Activated effector memory CD4-positive, alpha-beta T cell treated with Interleukin-2 at 50 U/mL for 16 hours (primary cell): Measurements from ENCODE around the gene RALGPS1.

ENCODE experiments used
- DNase-seq: peaks from one replicate; pipeline ENCODE4 v3.0.0-alpha.2; 2020

Gene RALGPS1

GRCh38 chr9:127196826-127197145 lies 282.2 kb downstream of the RALGPS1 start:
- DNase-seq: no peak

GRCh38 chr9:127197186-127197860 lies 282.7 kb downstream of the RALGPS1 start:
- no peak for DNase-seq

GRCh38 chr9:127197861-127198430 lies 283.4 kb downstream of the RALGPS1 start:
- no peak for DNase-seq

- DNase-seq: no peak
Observed at GRCh38 chr9:127198587-127198986, 284.0 kb downstream of the RALGPS1 start.

GRCh38 chr9:127199001-127199791 lies 284.6 kb downstream of the RALGPS1 start:
- DNase-seq: peak; percentile 58

- DNase-seq: no peak
Observed at GRCh38 chr9:127200106-127200862, 285.7 kb downstream of the RALGPS1 start.

- DNase-seq: no peak
Observed at GRCh38 chr9:127201071-127201541, 286.5 kb downstream of the RALGPS1 start.

- DNase-seq: no peak
Observed at GRCh38 chr9:127201731-127202130, 287.1 kb downstream of the RALGPS1 start.

- no peak for DNase-seq
Observed at GRCh38 chr9:127202461-127203169, 288.0 kb downstream of the RALGPS1 start.

- DNase-seq: no peak
Observed at GRCh38 chr9:127203681-127204327, 289.2 kb downstream of the RALGPS1 start.

- DNase-seq: no peak
Observed at GRCh38 chr9:127204771-127205470, 290.3 kb downstream of the RALGPS1 start.

- DNase-seq: no peak
Observed at GRCh38 chr9:127205952-127206351, 291.4 kb downstream of the RALGPS1 start.

- DNase-seq: no peak
Observed at GRCh38 chr9:127206666-127207065, 292.1 kb downstream of the RALGPS1 start.

- no peak for DNase-seq
Observed at GRCh38 chr9:127207734-127208410, 293.3 kb downstream of the RALGPS1 start.

- no peak for DNase-seq
Observed at GRCh38 chr9:127208416-127208815, 293.8 kb downstream of the RALGPS1 start.

GRCh38 chr9:127209220-127209619 lies 294.6 kb downstream of the RALGPS1 start:
- DNase-seq: no peak

GRCh38 chr9:127209948-127210640 lies 295.5 kb downstream of the RALGPS1 start:
- no peak for DNase-seq

GRCh38 chr9:127210851-127211730 lies 296.5 kb downstream of the RALGPS1 start:
- no peak for DNase-seq

GRCh38 chr9:127211983-127212382 lies 297.4 kb downstream of the RALGPS1 start:
- no peak for DNase-seq
